GM19397 (cell line): ENCODE measurements around the gene FMN2.

Source experiments
- ATAC-seq: cut with Tn5 transposase; IDR thresholded peaks from one replicate; pipeline ENCODE4 v1.9.1; 2021; ENCODE audit warnings: mild to moderate bottlenecking, moderate library complexity; ENCODE audit not compliant: unreplicated experiment

Gene FMN2

GRCh38 chr1:240096974-240097373, 5.3 kb downstream of the FMN2 start:
- ATAC-seq: no peak

GRCh38 chr1:240098534-240098933, 6.9 kb downstream of the FMN2 start:
- ATAC-seq: no peak

- no peak for ATAC-seq
These were observed 7.6 kb downstream of the FMN2 start for GRCh38 chr1:240099329-240099728.

GRCh38 chr1:240099748-240100147, 8.1 kb downstream of the FMN2 start:
- no peak for ATAC-seq

- ATAC-seq: no peak
These were observed 8.8 kb downstream of the FMN2 start for GRCh38 chr1:240100371-240100934.

- ATAC-seq: no peak
These were observed 9.6 kb downstream of the FMN2 start for GRCh38 chr1:240101306-240101705.

GRCh38 chr1:240101737-240102136, 10.1 kb downstream of the FMN2 start:
- no peak for ATAC-seq

- no peak for ATAC-seq
These were observed 13.0 kb downstream of the FMN2 start for GRCh38 chr1:240104672-240105071.

GRCh38 chr1:240107058-240107684, 15.5 kb downstream of the FMN2 start:
- no peak for ATAC-seq

GRCh38 chr1:240109130-240109529, 17.4 kb downstream of the FMN2 start:
- no peak for ATAC-seq

- no peak for ATAC-seq
These were observed 18.4 kb downstream of the FMN2 start for GRCh38 chr1:240109920-240110636.

GRCh38 chr1:240111558-240111957, 19.9 kb downstream of the FMN2 start:
- no peak for ATAC-seq

GRCh38 chr1:240114222-240114621, 22.5 kb downstream of the FMN2 start:
- ATAC-seq: no peak

- no peak for ATAC-seq
These were observed 24.1 kb downstream of the FMN2 start for GRCh38 chr1:240115831-240116230.

- no peak for ATAC-seq
These were observed 25.4 kb downstream of the FMN2 start for GRCh38 chr1:240116831-240117769.

- ATAC-seq: no peak
These were observed 26.2 kb downstream of the FMN2 start for GRCh38 chr1:240117930-240118329.

GRCh38 chr1:240122639-240123613, 31.2 kb downstream of the FMN2 start:
- no peak for ATAC-seq

GRCh38 chr1:240126821-240127220, 35.1 kb downstream of the FMN2 start:
- ATAC-seq: no peak

- no peak for ATAC-seq
These were observed 36.7 kb downstream of the FMN2 start for GRCh38 chr1:240128366-240128765.

- no peak for ATAC-seq
These were observed 42.4 kb downstream of the FMN2 start for GRCh38 chr1:240134113-240134512.
